HG03521 (cell line): ENCODE data around the gene STEAP1B.
"Not testable (repeated sequence)": the region's sequence is repeated elsewhere in the genome, so short reads cannot be mapped to it uniquely, and the experiment has no call there.

ENCODE experiments used
- ATAC-seq: cut with Tn5 transposase; IDR thresholded peaks from one replicate; pipeline ENCODE4 v1.9.1; 2021; ENCODE audit warnings: mild to moderate bottlenecking, moderate library complexity; ENCODE audit not compliant: unreplicated experiment

The STEAP1B gene

DNA sequence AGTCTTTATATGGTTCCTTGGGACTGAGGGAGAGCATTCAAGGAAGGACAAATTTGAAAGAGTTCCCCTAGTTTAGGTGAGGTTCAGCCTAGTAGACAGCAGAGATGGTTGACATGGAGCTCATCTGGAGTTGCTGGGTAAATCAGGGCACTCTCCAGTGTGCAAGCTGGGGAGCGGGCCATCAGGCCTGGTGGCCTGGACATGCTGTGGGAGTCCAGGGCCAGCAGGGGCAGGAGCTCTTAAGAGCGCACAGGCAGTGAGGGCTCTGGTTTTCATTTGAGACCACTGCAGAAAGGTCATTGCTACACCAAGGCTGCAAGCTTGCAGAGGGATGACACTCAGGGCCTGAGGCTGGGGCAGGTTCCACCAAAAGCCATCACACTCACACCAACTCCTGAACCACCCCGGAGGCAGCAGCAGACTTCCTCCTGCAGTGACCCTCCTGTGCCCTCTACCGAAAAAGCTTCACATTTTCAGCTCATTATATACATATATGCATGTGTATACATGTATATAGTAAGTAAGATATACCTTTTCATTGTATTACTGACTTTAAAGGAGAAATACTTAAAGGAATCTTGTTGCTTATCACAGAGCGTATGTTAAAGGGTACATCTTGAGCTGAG, 39.5 kb downstream of the STEAP1B start:
- no peak for ATAC-seq

DNA sequence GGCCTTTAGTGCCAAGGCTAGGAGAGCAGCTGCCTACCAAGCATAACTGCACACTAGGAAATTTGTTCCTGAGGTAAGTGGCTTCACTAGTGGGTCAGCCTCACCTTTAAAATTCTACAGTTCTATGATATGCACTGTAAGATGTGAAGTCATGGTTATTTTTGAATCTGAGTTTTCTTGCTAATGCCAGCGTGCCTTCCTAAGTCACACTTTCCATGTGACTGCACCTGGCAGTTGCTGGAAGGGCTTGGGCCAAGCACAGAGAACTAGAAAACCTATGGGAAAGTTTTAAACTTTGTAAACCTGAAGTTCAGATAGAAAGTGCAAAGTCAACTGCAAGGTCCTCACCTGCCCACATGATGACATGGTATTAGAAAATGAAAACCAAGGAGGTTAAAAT, 42.5 kb downstream of the STEAP1B start:
- no peak for ATAC-seq

DNA sequence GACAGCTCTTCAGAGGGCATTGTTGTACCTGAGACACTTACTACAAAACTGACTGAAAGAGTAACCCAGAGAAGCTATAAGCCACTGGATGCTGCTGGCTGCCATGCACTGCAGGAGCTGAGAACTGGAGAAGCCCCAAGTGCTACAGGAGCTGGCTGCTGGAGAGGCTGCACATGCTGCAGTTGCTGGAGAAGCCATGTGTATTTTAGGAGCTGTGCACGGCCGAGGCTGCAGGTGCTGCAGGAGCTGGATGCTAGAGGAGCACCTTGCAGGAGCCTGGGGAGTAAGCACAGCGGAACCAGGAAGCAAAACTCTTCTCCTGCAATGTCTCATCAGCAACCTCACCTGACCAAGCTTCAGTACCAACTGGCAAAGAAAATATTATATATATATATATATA, 45.5 kb downstream of the STEAP1B start:
- no peak for ATAC-seq

DNA sequence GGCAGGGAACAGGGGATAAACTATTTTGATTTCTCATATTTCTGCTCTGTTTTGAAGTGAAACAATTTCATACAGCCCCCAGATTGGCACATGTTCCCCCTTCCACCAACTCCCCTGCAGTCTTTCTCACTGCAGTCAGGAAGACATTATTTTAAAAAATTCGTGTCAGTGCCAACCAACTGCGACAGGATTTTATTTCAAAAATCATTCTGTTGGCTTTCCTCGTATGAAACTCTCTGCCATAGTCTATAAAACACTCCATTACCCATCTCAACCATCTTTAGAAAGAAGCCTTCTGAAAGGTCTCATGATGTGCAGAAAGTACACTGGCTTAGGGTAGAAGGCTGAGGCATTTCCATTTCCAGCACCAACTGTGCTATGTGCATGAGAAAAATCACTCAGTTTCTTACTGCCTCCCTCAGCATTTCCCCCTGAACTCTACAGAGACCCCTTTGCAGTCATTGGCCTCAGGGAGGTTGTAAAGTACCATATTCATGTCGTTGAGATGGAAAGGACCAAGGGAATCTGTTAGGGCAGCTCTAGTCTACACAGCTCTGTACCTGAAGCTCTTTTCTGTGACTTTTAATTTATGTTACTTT, 46.9 kb downstream of the STEAP1B start:
- ATAC-seq = no peak

DNA sequence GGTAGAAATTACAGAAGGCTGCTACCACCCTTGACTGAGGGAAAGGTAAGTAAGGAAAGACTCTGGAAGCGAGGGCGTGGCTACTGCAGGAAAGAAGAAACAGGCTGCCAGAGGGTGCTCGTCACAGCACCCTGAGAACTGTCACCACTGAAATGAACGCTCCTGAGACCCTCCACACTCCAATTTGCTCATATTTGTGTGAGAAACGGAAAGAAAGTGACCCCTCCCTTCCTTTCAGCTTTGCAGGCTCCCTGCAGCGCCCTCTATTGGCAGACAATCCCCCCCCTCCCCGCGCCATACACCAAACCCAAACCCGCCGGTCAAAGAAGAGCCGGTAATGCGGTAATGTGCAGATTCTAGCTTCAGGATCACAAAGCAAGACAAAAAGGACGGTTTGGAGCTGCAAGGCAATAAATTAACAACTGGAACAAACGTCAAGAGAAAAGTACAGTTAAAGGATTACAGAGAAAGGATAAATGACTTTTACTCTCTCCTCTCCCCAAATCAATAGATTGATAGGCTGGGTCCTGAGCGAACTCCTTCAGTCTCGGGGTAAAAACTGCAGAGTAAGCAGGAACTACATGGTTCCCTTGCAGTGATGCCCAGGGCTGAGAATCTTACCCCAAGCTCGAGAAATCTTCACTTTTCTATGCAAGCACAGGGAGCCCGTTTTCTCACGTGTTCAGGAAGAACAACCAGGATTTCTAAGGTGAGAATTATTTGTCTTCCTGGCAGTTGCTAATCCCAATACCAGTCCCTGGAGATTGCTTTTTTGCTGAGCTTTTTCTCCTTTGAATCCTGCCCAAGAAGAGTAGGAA, 47.6 kb downstream of the STEAP1B start:
- no peak for ATAC-seq

DNA sequence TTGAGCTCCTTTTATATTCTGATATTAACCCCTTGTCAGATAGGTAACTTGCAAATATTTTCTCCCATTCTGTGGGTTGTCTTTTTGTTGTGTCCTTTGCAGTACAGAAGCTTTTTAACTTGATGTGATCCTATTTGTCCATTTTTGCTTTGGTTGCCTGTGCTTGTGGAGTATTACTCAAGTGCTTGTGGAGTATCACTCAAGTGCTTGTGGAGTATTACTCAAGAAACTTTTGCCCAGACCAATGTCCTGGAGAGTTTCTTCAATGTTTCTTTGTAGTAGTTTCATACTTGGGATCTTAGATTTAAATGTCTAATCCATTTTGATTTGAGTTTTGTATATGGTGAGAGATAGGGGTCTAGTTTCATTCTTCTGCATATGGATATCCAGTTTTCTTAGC, 50.0 kb downstream of the STEAP1B start:
- not testable (repeated sequence) for ATAC-seq

DNA sequence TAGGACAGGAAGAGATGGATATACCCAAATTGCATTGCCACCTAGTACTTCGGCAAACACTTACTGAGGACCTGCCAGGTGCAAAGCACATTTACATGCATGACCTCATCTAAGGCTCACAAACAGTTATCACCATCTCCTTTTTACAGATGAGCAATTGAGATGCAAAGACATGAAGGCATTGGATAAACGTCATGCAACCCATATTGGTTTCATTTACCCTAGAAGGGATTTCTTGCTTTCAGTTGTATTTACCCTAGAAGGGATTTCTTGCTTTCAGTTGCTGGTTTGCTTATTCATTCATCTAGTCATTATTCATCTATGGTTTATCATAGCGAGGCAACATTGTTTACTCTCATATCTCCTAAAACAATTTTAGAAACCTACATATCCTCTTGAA, 52.2 kb downstream of the STEAP1B start:
- ATAC-seq = peak; percentile 82

DNA sequence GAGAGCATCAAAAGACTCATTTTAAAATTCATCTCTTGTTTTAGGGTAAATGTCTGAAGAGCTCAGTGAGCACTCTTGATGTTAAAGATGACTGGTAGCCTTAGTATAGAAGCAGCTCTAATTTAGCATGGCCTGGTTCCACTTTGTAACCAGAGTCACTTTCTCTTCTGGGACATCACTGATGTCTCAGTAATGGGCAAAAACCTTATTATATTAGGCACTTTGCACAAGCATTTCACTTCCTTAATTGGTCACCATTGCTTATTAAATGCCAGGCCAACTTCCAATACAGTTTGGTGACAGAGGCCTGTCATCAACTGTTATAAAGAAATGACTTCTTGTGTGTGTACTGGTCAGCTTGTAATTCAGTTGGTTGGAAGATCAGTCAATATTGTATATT, 53.0 kb downstream of the STEAP1B start:
- ATAC-seq = peak; percentile 34

DNA sequence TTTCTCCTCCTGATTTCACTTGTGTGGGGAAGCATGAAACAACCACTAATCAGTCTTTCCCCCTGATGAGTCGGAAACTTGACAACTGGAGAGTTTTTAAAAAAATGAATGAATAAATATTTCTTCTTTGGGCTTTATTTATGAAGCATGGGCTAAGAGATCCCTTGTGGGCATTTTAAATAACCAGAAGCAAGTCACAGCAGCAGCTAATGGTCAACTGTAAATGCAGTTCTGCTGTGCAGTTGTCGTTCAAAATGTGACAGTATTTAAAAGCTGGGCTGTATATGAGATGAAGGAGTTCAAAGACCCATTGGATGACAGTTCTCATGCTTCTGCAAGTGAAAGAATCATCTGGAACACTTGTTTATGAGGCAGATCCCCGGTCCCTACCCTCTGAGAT, 54.1 kb downstream of the STEAP1B start:
- no peak for ATAC-seq

DNA sequence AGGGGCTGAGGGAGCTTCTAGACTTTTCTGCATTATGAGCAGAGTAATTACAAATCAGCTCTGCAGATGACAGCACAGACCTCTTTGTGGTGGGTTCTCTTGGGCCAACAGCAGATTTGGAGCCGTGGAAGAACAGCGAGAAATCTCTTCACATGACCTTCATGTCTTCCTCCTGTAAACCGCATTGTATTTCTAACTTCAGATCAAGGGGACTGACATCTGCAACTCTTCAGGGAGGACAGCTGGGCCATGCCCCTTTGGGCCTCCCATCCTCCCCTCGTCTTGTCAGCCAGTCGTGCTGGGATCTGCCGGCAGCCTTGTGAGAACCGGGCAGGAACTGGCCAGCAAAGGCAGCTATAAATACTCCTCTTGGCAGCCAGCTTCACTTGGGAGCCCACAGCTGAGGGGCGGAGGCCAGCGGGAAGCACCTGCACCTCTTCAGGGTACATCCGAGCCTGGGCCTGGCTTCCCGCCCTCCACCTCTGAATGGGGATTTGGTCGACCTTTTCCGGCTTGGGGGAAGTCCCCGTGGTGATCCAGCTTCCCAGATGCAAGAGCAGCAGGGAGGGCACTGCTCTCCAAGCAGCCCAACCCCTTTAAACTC, 54.7 kb downstream of the STEAP1B start:
- ATAC-seq = peak; percentile 24

DNA sequence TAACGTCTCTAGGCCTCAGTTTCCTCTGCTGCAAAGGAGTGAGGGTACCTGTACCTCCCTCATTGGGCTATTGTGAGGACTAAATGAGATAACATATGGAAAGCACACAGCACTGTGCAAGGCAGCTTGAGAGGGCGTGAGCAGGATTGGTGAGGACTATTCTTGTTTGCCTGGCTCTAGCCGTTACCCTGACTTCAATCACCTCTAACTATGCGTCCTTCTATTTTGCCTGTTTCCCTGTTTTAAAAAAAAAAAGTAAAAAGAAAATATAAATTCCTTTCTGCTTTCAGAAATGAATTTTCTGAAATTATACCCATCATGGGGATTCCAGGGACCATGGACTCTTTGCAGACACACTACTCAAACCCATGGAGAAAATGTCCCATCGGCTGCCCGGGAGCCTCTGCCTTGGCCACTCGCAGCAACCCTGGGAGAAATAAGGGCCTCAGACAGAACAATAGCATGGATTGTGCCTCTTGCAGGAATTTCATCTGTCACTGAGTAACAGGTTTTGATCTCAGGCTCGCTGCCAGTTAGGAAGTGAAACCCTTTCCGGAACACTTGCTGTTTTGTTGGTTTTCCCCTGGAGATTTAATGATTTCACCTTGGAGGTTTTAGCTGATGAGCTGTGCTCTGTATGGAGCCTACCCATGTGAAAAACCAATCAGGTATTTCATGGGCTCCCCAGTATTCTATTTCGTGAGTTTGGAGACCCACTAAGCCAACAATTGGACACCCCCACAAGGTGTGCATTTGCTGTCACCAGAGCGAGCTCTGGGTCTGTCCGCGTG, 55.6 kb downstream of the STEAP1B start:
- no peak for ATAC-seq

DNA sequence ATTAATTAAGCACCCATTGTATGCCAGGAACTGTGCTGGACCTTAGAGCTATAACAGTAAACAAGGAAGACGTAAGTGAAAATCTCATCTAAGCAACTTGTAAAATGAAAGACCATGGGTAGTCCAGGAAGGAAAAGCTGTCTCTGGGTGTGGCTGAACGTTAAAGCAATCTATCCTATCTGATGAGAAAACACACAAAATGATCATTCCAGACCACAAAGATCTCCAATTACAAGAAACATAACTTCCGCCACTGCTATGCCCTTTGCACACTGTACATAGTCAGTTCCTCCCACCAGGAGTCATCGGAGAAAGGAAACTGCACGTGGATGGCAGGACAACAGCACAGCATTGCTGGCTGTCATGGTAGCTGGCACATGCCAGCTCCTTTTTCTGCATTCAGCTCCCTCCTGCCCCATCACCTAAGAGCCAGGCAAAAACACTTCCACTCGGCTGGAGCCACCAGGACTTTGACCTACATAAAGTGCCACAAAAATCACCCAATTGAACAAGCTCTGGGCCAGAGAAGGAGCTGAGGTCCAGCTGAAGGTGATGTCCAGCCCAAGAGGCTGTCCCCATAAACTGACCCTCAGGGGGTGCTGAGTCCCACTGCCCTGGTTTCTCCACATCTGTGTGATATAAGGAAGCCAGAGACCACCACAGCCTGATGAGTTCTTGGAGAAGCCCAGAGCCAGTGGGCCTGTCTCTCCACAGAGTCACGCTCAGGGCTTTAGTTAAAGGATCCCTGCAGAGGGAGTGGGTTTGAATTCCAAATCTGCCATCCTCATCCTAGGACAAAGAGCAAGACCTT, 56.4 kb downstream of the STEAP1B start:
- ATAC-seq = no peak

DNA sequence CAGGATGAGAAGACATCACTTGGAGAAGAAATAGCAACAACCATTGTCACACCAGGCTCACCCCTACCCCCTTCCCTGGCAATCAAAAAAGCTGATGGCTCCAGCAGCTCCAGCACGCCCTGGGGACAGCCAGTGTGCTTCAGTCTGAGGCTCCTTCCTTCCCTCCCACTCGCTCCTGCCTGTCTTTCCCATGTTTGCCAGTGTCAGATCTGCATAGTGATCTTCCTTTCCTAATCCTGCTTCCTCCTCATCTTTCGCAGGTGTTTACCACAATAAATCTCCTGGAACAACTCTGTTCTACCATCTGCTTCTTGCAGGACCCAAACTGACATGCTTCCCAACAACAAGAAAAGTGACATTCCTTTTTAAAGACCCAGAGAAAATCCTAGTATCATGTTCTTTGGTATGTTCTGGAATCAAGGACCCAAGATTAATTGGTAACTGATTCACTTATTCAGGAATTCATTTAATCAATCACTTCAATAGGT, 57.1 kb downstream of the STEAP1B start:
- no peak for ATAC-seq

DNA sequence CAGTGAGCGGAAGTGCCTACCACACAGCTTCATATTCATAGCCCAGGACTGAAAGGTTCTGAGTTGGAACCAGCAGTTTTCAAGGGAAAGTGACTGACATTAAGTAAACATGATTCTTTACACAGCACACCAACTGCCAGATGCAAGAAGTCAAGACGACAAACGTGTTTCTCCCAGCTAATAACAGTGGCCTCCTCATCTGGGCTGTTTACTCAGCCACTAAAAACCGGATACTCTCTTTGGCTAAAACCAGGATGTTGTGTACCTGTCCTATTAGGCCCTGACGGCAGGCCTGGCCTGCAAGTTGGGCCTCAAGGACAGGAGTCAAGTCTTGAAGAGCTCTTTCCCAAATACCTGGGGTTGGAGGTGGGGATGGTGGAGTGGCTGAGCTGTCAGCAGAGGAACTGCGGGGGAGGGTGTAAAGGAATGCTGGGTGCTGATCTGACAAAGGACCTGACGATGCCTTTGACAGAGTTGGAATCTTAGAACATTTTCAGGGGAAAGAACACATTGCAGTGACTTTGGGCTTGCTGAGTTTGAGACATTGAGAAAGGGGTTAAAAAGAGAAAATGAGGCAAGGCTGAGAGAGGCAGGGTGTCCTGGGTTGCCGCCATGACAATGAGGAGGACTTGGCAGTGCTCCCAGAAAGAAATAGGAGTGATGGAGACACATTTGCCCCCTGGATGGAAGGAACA, 57.7 kb downstream of the STEAP1B start:
- ATAC-seq = no peak

DNA sequence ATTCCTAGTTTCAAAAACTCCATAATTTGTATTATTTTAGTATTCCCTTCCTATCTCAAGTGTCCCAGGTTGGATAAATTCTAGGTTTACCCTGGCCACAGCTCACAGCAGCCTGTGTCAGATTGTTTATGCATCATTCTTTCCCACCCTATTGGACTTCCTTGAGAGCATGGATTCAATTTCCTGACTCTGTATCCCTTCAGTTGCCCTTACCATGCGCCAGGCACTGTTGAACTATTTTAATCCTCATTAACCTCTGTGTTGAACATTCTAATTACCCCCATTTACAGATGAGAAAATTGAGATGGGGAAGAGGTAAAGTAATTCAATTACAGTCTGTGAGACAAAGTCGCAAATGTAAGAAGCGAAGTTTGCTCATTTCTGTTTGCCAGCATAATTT, 58.8 kb downstream of the STEAP1B start:
- no peak for ATAC-seq

DNA sequence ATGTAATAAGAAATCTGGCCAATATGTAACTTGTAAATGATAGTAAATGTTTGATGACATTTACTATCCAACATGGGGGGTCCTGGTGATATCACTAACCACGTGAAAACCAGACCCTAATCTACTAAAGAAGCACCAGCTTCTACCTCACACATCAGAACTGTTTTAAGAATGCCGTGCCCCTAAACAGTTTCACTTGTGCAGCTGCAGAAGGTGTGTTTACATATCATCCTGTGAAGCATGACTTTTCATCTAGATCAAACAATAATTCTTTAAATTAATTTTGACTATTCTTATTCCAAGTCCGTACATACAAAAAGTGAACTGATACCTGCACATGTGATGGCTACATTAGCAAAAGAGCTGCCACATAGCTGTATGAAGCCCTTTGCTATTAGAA, 61.0 kb downstream of the STEAP1B start:
- ATAC-seq = peak; percentile 62

DNA sequence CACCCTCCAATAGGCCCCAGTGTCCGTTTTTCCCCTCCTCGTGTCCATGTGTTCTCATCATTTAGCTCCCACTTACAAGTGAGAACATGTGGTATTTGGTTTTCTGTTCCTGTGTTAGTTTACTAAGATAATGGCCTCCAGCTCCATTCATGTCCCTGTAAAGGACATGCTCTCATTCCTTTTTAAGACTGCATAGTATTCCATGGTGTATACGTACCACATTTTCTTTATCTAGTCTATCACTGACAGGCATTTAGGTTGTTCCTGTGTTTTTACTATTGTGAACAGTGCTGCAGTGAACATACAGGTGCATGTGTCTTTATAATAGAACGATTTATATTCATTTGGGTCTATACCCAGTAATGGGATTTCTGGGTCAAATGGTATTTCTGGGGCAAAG, 63.4 kb downstream of the STEAP1B start:
- ATAC-seq = not testable (repeated sequence)

DNA sequence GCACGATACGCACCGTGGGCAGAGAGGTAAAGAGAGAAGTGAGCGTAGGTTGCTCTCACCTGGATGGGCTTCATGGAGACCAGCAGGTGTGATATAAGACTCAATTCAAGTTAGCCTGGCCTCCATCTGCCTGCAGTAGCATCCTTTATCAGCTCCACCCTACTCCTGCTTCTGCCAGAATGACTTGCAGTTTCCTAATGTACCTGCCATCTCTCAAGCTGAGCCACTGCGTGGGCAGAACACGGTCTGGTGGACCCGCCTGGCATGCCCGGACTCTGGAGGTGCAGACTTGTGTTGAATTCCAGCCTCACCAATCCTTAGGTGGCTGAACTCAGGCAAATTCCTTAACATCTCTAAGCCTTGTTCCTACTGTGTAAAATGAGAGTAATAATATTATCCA, 64.3 kb downstream of the STEAP1B start:
- ATAC-seq = no peak

DNA sequence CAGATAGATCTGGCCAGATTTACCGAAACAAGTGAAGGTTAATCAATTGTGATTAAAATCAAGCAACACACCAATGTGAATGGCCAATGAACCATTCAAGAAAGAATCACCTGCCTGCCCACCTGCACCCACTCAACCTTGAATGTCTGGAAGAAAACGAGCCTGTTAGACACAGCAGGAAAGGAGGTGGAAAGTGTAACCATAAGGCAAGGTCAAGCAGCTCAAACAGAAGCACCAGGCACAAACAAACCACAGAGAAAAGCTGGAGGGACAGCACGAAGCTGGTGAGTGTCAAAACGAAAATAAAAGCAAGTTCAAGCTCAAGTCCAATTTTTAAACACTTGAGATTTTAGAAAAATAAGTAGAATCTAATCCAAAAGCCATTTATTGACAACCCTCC, 64.9 kb downstream of the STEAP1B start:
- peak; percentile 64 for ATAC-seq
